ENCODE results near the gene KLF6.

Gene KLF6

DNA sequence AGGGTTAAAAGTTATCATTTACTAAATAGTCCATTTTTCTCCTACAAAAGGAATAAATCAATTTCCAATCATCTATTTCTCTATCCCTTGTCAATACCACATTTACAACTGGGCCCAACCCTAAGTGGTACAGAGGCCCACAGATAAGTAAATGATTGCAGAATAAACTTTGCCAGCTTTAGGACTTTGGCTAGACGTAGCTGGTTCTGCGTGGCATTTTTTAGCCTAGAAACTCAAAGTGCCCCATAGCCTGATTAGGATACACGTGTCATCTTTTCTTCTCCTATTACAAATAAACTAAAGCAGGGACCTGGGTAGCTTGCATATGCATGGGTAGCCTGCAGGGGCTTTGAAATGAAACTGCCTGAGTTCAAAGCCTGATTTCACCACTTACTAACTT is 56.4 kb downstream of the KLF6 start:
- no peak for DNase-seq (ENCODE audit: low read depth)
- H3K4me3 ChIP-seq (ENCODE audit: low read depth, low read length): no peak overlapping the region
- in situ Hi-C loops (cut with HindIII; ENCODE audit: low sequenced_read_pairs): no loop called here
- TF ChIP-seq, protein P1, sequence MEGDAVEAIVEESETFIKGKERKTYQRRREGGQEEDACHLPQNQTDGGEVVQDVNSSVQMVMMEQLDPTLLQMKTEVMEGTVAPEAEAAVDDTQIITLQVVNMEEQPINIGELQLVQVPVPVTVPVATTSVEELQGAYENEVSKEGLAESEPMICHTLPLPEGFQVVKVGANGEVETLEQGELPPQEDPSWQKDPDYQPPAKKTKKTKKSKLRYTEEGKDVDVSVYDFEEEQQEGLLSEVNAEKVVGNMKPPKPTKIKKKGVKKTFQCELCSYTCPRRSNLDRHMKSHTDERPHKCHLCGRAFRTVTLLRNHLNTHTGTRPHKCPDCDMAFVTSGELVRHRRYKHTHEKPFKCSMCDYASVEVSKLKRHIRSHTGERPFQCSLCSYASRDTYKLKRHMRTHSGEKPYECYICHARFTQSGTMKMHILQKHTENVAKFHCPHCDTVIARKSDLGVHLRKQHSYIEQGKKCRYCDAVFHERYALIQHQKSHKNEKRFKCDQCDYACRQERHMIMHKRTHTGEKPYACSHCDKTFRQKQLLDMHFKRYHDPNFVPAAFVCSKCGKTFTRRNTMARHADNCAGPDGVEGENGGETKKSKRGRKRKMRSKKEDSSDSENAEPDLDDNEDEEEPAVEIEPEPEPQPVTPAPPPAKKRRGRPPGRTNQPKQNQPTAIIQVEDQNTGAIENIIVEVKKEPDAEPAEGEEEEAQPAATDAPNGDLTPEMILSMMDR (IDR thresholded peaks at IDR 0.05; ENCODE audit: low read depth, low read length, missing control alignments): no peak

DNA sequence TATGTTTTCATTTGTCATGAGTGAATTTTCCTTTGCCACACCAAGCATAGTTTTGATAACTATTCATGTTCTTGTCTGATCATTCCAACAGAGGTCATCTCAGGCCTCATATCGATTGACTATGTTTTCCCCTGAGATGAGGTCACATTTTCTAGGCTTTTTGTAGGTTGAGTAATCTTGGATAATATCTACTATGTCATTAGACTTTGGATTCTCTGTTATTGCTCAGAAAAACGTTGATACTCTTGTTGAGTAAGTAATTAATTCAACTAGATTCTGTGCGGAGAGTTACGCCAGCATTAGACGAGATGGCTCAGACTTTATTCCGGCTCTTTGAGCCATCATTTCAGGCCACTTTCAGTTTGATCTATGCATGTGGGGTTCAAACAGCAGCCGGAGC is 57.7 kb downstream of the KLF6 start:
- H3K4me3 ChIP-seq (ENCODE audit: low read depth, low read length): no peak overlapping the region
- DNase-seq (ENCODE audit: low read depth): no peak
- TF ChIP-seq, protein P1 (IDR thresholded peaks at IDR 0.05; ENCODE audit: low read depth, low read length, missing control alignments): no peak
- in situ Hi-C loops (cut with HindIII; ENCODE audit: low sequenced_read_pairs): no loop called here

Measured in astrocyte of the cerebellum (primary cell).